HG03060 (cell line): ENCODE results near the gene SIRPA.

Source experiments
- ATAC-seq: cut with Tn5 transposase; IDR thresholded peaks from one replicate; pipeline ENCODE4 v1.9.1; 2021; ENCODE audit warnings: low read depth, moderate number of reproducible peaks; ENCODE audit not compliant: unreplicated experiment

SIRPA gene

DNA sequence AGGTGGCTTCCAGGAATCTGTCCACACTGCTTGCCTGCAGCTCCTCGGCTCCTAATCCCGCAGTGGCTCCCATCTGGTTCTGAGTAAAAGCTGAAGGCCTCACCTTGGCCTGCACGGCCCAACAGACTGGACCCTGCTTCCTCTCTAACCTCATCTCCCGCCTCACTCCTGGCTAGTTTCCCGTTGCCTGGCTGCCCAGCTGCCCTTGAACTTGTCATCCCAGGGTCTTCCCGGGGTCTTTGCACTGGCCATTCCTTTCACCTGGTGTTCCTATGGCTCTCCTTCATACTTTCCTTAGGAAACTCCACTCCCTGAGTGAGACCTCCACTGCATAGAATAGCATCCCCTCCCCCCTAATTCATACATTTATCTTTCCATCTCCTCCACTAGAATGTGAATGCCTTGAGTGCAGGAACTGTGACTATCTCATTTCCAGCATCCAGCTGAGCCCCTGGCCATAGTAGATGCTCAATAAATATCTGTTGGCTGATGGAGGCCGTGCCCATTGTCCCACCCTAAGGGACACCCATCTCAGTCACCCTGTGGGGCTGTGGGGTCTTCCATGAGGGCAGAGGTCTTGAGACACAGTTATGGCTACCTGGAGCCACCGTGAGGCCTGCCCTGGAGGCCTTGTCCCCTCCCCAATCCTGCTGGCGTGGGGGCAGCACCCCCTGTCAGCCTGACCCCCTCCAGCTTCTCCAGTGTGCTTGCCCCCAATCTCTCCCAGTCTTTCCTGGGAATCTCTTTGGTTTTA lies 9.1 kb upstream of the SIRPA start:
- ATAC-seq = no peak

DNA sequence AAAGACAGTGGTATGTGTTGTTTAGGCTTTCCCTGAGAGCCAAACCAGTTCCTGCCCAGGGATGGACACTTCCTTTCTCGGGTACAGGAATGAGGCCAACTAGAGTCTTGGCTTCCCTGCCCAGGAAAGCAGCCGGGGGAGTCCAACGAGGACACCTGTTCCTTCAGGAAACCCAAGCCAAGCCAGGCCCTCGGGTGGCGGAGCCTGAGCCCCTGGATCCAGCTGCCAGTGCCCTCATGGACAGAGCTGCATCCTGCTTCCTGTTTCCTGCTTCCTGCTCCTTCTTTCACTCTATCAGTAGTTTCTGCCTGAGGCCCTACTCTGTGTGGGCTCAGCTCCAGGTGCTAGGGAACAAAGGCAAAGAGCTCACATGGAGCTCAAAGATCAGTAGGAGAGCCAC lies 7.9 kb upstream of the SIRPA start:
- no peak for ATAC-seq

DNA sequence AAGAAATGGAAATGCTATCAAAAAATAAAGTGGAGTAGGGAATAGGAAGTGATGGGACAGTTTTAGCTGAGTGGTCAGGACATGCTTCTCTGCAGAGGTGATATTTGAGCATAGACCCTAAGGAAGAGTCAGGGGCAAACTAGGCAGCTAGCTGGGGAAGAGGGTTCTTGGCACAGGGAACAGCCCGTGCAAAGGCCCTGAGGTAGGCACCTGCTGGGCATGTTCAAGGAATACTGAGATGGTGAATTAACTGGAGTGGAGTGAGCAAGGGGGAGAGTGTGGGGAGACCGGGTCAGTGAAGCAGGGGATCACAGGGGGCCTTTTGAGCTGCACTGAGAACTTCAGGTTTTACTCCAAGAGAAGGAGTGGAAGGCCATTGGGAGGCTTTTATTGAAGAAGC lies 7.5 kb upstream of the SIRPA start:
- no peak for ATAC-seq

DNA sequence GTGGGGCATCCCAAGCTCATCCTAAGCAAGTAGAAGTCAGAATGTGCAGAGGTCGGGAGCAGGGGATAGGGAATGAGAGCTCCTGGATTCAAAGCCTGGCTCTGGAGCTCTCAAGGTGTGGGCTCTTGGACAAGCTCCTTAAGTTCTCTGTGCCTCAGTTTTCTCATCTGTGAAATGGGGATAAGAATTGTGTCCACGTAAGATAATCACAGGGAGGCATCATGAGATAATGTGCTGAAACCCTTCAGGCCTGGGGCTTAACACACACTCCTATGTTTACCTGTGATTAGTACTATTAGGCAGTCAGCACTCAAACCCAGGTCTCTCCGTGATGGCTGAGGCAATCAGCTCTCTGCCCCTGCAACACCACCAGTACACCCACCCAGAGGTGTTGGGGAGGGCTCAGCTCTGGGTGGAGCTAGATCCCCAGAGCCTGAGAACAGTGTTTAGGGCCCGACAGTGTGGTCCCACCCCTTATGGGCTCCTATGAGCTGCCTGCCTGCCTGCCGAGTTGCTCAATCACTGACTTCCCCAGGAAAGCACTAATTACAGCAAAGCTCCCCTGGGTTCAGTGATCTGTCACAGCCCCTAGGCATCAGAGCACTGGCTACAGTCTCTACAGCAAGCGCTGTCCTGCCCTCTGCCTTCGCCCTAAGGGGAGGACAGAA lies 6.3 kb upstream of the SIRPA start:
- no peak for ATAC-seq

DNA sequence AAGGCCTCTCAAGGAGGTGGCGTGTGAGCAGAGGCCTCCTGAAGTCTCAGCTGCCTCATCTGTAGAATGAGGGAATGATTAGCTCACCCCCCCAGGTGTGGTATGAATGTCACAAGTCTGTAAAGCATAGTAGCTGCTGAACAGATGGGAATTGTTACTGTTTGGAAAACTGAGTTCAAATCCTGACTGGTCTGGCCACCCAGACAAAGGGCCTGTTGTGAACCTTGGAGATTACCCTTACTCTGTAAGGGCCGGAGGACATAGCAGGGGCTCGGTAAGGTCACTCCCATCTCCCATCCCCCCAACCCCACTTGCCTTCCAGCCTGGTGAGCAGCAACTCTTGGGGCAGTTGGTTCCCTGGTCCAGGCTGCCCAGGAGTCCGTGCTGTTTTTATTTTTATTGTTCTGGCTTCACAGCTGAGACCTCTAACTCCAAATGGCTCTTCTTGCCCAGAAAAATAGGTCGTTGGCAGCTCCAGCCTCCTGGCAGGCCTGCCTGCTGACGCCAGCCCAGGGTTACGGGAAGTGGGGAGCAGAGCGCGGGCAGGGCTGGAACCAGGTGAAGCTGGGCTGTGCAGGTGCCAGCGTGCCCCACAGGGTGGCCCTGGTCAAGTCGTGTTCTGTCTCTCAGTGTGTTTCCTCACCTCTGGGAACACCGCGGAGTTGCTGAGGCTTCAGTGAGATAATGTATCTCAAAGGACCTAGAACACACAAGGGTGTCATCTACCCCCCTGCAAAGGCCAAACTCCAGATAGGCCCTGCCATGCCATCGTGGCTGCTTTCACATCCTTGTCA lies 4.5 kb upstream of the SIRPA start:
- ATAC-seq = no peak

DNA sequence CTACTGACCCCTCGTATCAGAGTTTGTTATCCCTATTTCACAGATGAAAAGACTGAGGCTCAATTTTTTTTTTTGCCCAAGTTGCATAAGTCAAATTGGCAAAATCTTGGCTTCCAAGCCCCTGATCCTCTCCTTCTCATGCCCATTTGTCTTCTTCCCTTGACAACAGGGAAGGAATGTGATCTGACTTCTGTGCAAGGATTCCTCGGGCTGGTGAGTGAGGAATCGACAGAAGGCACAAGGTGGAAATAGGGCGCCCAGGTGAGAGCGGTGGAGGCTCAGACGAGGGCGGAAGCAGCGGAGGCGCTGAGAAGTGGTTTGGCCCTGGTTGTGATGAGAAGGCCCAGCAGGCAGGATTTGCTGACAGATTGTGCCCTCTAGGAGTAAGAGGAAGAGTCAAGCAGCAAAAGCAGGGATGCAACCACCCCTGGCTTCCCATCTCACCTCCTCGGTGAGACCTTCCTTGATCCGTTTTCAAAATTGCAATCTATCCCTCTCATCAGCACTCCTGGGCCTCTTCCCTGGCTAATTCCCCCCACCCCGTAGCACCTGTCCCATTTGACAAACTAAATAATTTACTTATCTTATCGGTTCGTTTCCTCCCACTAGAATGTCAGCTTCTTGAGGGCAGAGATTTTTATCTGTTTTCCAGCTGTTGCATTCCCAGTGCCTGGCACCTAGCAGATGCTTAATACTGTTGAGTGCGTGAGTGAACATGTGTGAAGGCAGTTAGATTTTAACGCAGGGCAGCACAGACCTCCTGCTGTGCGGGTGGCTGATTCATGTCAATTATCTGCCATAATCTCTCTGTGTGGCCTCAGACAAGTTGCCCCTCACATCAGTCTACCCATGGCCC lies 3.7 kb upstream of the SIRPA start:
- no peak for ATAC-seq

DNA sequence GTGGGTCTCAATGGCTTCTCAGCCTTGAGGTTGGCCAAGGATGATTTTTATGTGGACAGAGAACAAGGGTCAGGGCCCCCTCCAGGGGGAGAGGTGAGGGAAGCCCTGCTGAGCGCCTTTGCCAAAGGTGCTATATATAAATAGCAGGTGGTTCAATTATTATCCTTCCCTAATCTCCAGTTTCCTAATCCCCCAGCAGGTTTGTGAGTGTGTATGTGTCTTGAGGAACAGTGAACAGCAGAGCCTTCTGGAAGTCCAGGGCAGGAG lies 3.2 kb upstream of the SIRPA start:
- ATAC-seq = no peak

DNA sequence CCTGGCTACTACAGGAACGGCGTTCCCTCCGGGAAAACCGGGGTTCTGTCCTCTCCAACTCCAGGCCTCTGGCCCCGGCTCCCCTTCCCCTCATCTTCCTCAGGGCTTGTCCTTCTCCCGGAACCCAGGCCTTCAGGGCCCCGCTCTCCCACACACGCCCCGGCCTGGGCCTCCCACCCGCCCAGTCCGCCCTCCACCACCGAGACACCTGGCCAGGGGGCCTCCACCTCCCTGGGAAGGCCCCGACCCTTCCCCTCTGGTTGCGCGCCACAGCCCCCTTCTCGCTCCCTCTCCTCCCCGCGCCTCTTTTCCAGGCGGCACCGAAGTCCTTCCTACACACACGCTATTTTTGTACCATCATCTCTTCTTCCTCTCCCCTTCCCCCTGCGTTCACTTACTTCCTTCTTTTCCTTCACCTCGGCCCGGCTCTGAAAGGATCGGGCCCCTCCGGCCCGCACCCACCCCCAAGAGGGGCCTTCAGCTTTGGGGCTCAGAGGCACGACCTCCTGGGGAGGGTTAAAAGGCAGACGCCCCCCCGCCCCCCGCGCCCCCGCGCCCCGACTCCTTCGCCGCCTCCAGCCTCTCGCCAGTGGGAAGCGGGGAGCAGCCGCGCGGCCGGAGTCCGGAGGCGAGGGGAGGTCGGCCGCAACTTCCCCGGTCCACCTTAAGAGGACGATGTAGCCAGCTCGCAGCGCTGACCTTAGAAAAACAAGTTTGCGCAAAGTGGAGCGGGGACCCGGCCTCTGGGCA lies 1.3 kb upstream of the SIRPA start:
- ATAC-seq = no peak

DNA sequence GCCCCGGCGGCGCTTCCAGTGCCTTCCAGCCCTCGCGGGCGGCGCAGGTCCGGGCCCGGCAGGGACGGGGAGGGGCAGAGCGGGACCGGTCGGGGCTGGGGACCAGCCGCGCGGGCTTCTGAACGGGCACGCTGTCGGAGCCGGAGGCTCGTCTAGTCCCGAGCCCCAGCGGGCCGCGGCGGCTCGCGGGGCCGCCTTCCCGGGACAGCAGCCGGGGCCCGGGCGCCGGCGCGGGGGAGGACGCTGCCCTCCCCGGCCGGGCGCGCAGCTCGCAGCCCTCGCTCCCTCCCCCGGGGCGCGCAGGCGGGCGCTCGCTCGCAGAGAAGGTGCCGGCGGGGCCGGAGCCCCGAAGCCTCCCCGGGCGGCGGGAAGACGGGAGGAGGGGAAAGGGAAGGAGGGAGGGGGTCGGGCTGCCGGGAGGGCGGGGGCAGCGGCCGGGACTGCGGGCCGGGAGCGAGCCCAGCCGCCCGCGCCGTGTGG lies 696 bp upstream of the SIRPA start:
- no peak for ATAC-seq

DNA sequence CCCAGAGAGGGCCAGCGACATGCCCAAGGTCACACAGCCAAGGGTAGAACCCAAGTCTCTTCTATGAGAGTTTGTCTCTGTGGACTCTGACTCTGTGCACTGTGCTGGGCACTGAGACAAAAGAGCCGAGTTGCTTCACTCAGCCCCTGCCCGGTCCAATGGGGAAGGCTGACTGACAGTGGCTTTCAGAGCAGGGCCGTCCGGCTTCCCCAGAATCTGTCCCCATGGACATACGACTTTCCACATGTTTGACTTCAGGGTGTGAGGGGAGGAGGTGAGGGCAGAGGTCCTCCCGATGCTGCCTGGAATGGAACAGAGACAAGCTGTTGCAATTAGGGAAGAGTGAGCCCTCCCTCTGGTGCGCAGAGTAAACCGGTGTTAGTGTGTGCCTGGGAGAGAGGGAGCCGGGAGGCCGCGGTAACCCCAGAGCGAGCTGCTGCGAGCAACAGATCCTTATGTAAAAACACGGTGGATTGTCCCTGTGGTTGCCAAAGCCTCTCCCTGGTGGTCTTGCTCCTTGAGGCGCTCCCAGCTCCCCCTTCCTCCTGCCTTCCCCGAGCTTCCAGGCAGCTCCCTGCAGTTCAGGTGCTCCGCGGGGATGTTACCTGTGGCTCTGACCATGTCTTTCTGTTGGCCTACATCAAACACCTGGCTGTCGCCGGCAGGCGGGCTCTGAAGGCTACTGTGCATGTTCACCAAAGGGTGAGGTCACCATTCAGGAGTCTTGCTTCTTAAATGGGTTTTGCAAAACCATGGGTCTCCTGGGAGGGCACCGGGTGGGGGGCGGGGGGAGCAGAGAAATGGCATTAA lies 672 bp downstream of the SIRPA start:
- no peak for ATAC-seq

DNA sequence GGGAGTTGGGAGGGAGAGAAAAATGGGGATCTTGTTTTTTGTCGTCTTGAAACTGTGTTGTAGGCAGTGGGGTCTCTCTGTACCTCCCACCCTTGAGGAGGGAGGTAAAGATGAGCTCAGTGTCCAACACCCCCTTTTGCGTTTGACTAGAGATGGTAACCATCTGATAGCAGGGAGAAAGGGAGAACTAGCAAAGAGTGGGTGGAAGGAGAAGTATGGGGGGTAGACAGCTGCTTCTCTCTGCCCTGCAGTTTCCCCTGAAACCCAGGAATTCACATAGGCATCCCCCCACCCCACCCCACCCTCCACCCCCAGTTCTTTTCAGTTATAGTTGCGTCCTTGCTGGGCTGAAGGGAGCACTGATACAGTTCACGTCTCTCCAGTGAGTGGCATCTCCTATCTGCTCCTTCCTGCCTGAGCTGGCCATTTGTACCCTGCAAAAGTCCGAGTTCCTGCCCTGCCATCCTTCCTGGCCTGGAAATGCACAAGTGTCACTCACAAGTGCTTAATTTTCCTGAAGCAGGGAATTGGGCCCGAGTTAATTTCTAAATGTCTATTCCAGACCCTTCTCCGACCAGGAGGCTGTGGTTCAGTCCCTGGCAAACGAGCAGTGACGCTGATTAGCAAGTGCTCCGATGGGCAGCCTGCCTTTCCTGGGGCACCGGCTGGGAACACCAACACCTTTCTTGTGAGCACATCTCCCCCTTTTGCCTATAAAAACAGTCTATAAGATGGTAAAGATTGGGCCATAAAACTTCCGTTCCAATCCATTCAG lies 1.5 kb downstream of the SIRPA start:
- no peak for ATAC-seq

DNA sequence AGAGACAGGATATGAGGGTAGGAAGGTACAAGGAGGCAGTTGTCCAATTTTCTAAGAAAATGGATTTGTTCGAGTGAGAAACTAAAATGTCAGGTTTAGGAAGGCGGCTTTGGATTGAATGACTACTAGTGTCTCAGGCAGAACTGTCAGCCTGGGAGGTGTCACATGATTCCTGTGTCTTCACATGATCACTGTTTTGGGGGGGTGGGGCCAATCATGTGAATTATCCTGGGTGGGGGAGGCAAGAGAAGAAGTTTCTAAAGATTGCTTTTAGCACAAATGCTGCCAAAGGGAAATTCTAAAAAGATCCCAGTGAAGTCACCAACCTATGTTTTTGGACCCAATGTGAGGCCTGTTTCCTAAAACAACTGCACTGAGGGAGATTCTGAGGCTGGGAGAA lies 2.3 kb downstream of the SIRPA start:
- ATAC-seq = peak; percentile 9

DNA sequence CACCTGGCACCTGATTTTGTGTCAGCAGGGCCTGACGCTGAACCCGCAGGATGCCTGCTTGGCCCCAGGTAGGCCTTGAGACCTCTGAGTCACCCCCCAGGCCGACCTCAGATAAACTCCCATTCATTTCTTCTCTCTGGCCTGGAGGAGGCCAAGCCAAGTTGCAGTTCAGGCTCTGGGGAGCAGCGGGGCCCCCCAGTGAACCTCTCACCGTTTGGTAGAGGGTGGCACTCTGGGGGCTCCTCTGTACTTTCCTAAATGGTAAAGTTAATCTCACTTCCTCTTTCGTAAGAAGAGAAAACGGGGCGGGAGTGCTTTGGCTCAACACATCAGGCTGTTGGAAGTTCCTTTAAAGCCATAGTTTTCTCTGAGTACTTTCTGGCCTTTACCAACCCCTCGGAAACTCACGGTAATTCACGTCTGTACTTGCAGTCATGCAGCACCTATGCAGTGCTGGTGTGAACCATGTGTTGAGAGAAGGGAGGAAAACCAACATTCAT lies 2.8 kb downstream of the SIRPA start:
- ATAC-seq = peak; percentile 54

DNA sequence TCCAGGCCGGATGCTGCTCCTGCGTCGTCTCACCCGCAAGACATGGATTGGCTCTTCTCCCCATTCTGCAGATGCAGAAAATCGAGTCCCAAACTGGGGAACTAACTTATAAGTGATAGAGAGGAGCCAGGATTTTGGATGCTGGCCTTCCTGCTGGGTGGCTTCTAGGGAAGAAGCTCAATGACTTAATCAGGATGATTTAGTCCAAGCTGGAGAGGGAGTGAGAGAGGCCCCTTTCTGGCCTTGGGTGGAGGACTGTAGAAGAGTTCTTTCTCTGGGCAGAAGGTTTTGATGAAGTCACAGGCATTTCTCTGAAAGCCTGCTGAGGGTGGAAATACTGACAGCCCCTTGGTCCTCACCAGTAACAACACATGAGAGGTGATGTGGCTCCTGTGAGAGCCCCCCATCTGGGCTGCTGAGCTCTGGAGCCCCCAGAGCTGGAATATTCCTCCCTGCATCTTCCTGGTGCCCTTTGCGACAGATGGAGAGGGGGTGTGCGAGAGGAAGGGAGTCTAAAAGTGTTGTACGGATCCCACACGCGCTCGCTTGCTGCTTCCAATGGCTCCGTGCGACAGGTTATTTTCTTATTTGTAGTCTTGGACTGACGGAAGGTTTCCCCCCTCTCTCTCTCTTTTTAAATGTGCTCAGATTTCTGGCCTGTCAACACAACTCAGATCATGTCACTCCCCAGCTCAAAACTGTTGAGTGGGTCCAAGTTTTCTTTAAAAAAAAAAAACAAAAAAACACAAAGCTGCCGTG lies 3.5 kb downstream of the SIRPA start:
- ATAC-seq = no peak

DNA sequence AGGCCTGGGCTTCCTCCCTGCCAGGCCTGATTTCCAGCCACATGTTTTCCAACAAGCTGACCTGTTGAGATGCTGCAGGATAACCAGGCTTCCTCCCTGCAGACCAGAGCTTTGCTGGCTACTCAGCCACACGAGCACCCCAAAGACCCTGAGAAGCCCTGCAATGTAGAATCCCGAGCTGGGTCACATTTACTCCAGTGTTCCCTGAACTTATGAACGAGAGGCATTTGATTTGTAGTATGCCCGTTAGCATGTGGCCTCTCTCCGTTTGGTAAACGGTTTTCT lies 4.0 kb downstream of the SIRPA start:
- ATAC-seq = no peak

DNA sequence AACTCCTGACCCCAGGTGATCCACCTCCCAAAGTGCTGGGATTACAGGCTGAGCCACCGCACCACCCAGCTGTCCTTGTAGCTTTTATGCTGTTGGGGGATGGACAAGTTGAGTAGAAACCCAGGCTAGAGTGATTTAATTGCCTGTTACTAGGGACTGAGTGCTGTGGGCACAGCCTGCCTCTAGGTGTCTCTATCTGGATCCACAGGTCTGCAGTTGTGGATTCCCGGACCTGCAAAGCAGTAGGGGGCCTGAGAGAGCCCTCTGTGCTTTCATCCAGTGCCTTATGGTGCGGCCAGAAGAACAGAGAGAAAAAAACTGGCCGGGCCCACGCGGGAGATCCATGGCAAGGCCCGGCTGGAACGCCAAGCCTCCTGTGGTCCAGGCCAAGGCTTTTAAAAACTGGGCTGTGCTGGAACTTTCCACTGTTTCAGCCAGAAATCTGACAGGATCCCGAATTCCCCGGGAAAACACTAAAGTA lies 5.2 kb downstream of the SIRPA start:
- ATAC-seq = no peak

DNA sequence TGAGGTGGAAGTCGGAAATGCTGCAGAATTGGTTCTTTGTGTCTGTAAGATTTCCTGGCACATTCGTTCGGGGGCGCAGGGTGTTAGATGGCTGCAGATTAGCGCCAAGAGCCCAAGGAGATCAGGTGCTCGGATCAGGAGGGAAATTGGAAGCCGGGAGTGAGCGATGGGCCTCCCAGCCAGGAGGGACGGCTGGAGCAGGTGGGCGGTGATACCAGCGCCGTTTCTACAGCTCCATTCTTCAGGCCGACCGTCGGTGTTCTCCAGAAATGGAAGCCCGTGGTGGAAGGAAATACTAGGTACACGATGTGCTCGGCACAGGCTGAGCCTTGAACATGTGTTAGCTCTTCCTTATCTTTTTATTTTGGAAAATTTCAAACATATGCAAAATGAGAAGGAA lies 6.5 kb downstream of the SIRPA start:
- no peak for ATAC-seq

DNA sequence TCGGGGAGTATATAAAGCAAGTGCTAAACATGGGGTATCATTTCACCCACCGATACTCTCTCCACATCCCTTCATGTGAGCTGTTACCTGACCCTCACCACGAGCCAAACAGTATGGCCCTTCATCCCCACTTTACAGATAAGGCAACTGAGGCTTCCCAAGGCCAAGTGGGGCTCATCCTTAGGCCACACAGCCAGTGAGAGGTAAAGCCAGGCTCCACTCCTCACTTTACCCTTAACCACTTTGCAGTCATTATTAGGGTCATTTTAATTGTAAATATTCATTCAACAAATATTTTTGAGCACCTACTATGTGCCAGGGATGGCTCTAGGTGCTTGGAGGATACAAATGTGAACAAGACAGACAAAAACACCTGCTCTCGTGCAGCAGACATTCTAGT lies 7.0 kb downstream of the SIRPA start:
- ATAC-seq = no peak
